B cell (primary cell): ENCODE data around the gene ZFR. TPM values are rescaled to one million over a fixed set of nuclear protein-coding genes. Genes with fewer than 3 reads are reported as not detected.

Experiments
- ATAC-seq: fragments of 200-7000 bp; cut with Tn5 transposase; one replicate; pipeline ENCODE4 v1.10.0; 2021; ENCODE audit warnings: low read depth, mild to moderate bottlenecking, moderate number of reproducible peaks, moderate library complexity
- CTCF ChIA-PET: fragments of 350-600 bp; sonication (Branson Sonifier 250); formaldehyde crosslinking; loops from one replicate; lab custom pipeline; 2021; ENCODE audit warnings: antibody characterized with exemption, inconsistent platforms; lab: Charles Lee
- POLR2A ChIA-PET: fragments of 350-600 bp; sonication (Branson Sonifier 250); formaldehyde crosslinking; loops from one replicate; lab custom pipeline; 2021; ENCODE audit warnings: antibody characterized with exemption; lab: Charles Lee
- DNase-seq: peaks from one replicate; pipeline ENCODE4 v3.0.0; 2013
- H2AFZ ChIP-seq: 2 replicates; pipeline ENCODE4 v1.6.1; 2012; ENCODE audit warnings: mild to moderate bottlenecking, low read depth, low read length; ENCODE audit not compliant: insufficient read depth, poor library complexity, severe bottlenecking
- H3K27ac ChIP-seq, 2 donors: 1 replicate in 1 of 2; 2 replicates in 1 of 2; pipeline ENCODE4 v1.5.1; 2012 to 2013; ENCODE audit warnings: low read length in 2 of 2, mild to moderate bottlenecking in 2 of 2, moderate library complexity in 1 of 2
- H3K27me3 ChIP-seq, 4 experiments: fragments of 200-600 bp in 1 of 4; sonication (generic) in 1 of 4; replicated peaks in 1 of 4; 1 replicate in 2 of 4; 2 replicates in 2 of 4; pipeline versions ENCODE4 v1.6.1 to v1.7.0; 2013 to 2016; ENCODE audit warnings: low read length in 3 of 4, mild to moderate bottlenecking in 2 of 4, mixed read lengths in 1 of 4, moderate library complexity in 1 of 4; ENCODE audit not compliant: insufficient read depth in 4 of 4, control insufficient read depth in 3 of 4; ENCODE audit errors: control extremely low read depth in 1 of 4
- H3K36me3 ChIP-seq, 2 experiments: replicated peaks in 1 of 2; 1 replicate in 1 of 2; 2 replicates in 1 of 2; pipeline versions ENCODE4 v1.6.1 to v1.7.1; 2013; ENCODE audit warnings: low read length in 1 of 2; ENCODE audit not compliant: insufficient read depth in 2 of 2, control insufficient read depth in 1 of 2; ENCODE audit errors: control extremely low read depth in 1 of 2, extremely low read depth in 1 of 2
- H3K4me1 ChIP-seq, 2 donors: fragments of 200-600 bp in 1 of 2; sonication (generic) in 1 of 2; 1 replicate in 1 of 2; 2 replicates in 1 of 2; pipeline versions ENCODE4 v1.5.1 to v1.6.1; 2013 to 2017; ENCODE audit warnings: low read length in 2 of 2; ENCODE audit not compliant: control insufficient read depth in 2 of 2, insufficient read depth in 2 of 2
- H3K4me2 ChIP-seq: replicated peaks from 2 replicates; pipeline ENCODE3; 2012; ENCODE audit warnings: mild to moderate bottlenecking, low read depth, low read length; ENCODE audit not compliant: poor library complexity, severe bottlenecking
- H3K4me3 ChIP-seq, 5 experiments: fragments of 200-600 bp in 1 of 5; sonication (generic) in 1 of 5; 1 replicate in 3 of 5; 2 replicates in 2 of 5; pipeline versions ENCODE4 v1.5.1 to v1.7.0; 2011 to 2016; ENCODE audit warnings: low read length in 4 of 5, mild to moderate bottlenecking in 4 of 5, low read depth in 2 of 5, control low read depth in 1 of 5, moderate library complexity in 1 of 5; ENCODE audit not compliant: insufficient read depth in 1 of 5; ENCODE audit errors: control extremely low read depth in 1 of 5, extremely low read depth in 1 of 5
- H3K79me2 ChIP-seq: fragments of 200-600 bp; sonication (generic); one replicate; pipeline ENCODE4 v1.6.0; 2016; ENCODE audit warnings: low read length; ENCODE audit not compliant: control insufficient read depth, insufficient read depth
- H3K9ac ChIP-seq: fragments of 200-600 bp; sonication (generic); 2 replicates; pipeline ENCODE4 v1.6.1; 2017; ENCODE audit warnings: mild to moderate bottlenecking, low read length, moderate library complexity
- H3K9me3 ChIP-seq, 3 donors: one replicate each; pipeline versions ENCODE4 v1.6.1 to v1.7.1; 2013; ENCODE audit warnings: low read length in 2 of 3; ENCODE audit not compliant: control insufficient read depth in 2 of 3, insufficient read depth in 1 of 3; ENCODE audit errors: control extremely low read depth in 1 of 3
- H4K20me1 ChIP-seq: 2 replicates; pipeline ENCODE4 v1.6.0; 2012; ENCODE audit warnings: mild to moderate bottlenecking, low read length; ENCODE audit not compliant: insufficient read depth, control insufficient read depth, poor library complexity, severe bottlenecking
- H3K27ac Mint-ChIP-seq: one replicate; pipeline ENCODE4 v1.8.0; 2021; ENCODE audit warnings: mixed read lengths
- H3K27me3 Mint-ChIP-seq: one replicate; pipeline ENCODE4 v1.8.0; 2021; ENCODE audit warnings: mixed read lengths
- H3K4me1 Mint-ChIP-seq: one replicate; pipeline ENCODE4 v1.8.0; 2021; ENCODE audit warnings: mixed read lengths
- H3K4me3 Mint-ChIP-seq: one replicate; pipeline ENCODE4 v1.8.0; 2021; ENCODE audit warnings: mixed read lengths
- H3K9me3 Mint-ChIP-seq: one replicate; pipeline ENCODE4 v1.8.0; 2022; ENCODE audit warnings: mixed read lengths; ENCODE audit not compliant: insufficient read depth
- EZH2 ChIP-seq: IDR thresholded peaks from 2 replicates; pipeline ENCODE4 v1.6.1; 2012; ENCODE audit warnings: borderline replicate concordance, low read depth, mild to moderate bottlenecking, moderate library complexity, low read length; ENCODE audit not compliant: insufficient read depth, poor library complexity, severe bottlenecking
- WGBS: methylation state at CpG from one replicate; pipeline ENCODE4 v1.1.5; 2013; ENCODE audit warnings: missing lambda C conversion rate; ENCODE audit not compliant: insufficient coverage; 5-methylcytosine and 5-hydroxymethylcytosine counted together
- intact Hi-C: fragments of 100-400 bp; cut with micrococcal nuclease; formaldehyde crosslinking; loops from one replicate; pipeline ENCODE4 v1.10.0; 2022
- polyA plus RNA-seq: library from polyadenylated mRNA; depleted of rRNA; stranded (reverse); fragments of >200 nt; gene quantifications from 2 replicates; pipeline ENCODE4 v1.2.3, GENCODE V29; 2012
- total RNA-seq, 2 donors: library from RNA; stranded (reverse); fragments of 120-200 nt in 1 of 2; gene quantifications; 1 replicate in 1 of 2; 2 replicates in 1 of 2; pipeline versions ENCODE4 v1.2.3 to v1.2.4, GENCODE V29; 2013 to 2022
- TF ChIP-seq, protein P1 (sequence below): fragments of 200-600 bp; IDR thresholded peaks from one replicate; pipeline ENCODE4 v1.8.0; 2022; ENCODE audit warnings: antibody characterized with exemption, mild to moderate bottlenecking

ZFR gene
- total and polyA plus RNA-seq, 2 donors (not counting 1 experiment from before 2014, with no cell fraction given) = 31.4 to 69.0 TPM

DNA sequence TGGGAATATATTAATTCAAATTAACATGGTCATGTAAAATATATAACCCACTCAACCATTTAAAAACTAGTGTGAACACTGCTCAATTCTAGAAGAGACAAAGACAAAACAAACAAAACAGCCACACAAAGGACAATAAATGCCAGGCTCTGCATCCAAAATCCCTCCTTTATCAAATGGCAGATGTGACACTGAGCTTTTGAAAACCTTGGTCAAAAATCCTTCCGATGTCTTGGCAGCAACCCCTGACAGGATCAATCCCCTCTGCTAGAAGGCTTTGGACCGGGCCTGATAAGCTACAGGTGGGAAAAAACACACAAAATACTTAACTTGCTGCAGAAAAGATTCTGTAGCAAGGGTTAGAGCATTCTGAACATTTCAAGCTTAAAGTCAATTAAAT, 61.5 kb downstream of the ZFR start:
- intact Hi-C loops = no loop called here
- Histone ChIP-seq H3K9me3 (no peaks in the 10 kb centered on the region), H3K27ac (no peak overlapping the region), H3K4me1 (no peaks in the 10 kb centered on the region), H3K27me3 (no peaks in the 10 kb centered on the region), H3K4me3 (no peak overlapping the region), H3K36me3 (peaks cover 14 to 80% of the 10 kb centered on the region in 2 experiments), H2AFZ (no peak overlapping the region), H3K79me2 (no peaks in the 10 kb centered on the region), H4K20me1 (peaks cover 8% of the 10 kb centered on the region), H3K4me2 (no peak overlapping the region), H3K9ac (no peak overlapping the region)
- DNase-seq (no peak), ATAC-seq (no peak)
- no peak overlapping the region for H3K4me3 Mint-ChIP-seq
- WGBS = 100% methylated on average over 1 of the region's 2 CpGs
- POLR2A ChIA-PET = no interaction called here
- CTCF ChIA-PET = interaction anchor here (0.5 to 1.4 kb wide), 3 partner anchors 150 to 230 kb away, joined by 3 to 5 read pairs (median 3); no protein-coding TSS in a partner anchor
- H3K9me3 Mint-ChIP-seq = no peaks in the 10 kb centered on the region
- H3K4me1 Mint-ChIP-seq = no peaks in the 10 kb centered on the region
- no peaks in the 10 kb centered on the region for H3K27me3 Mint-ChIP-seq
- TF ChIP-seq, protein P1, sequence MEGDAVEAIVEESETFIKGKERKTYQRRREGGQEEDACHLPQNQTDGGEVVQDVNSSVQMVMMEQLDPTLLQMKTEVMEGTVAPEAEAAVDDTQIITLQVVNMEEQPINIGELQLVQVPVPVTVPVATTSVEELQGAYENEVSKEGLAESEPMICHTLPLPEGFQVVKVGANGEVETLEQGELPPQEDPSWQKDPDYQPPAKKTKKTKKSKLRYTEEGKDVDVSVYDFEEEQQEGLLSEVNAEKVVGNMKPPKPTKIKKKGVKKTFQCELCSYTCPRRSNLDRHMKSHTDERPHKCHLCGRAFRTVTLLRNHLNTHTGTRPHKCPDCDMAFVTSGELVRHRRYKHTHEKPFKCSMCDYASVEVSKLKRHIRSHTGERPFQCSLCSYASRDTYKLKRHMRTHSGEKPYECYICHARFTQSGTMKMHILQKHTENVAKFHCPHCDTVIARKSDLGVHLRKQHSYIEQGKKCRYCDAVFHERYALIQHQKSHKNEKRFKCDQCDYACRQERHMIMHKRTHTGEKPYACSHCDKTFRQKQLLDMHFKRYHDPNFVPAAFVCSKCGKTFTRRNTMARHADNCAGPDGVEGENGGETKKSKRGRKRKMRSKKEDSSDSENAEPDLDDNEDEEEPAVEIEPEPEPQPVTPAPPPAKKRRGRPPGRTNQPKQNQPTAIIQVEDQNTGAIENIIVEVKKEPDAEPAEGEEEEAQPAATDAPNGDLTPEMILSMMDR = no peak
- no peak for TF ChIP-seq EZH2
- H3K27ac Mint-ChIP-seq = no peak overlapping the region

DNA sequence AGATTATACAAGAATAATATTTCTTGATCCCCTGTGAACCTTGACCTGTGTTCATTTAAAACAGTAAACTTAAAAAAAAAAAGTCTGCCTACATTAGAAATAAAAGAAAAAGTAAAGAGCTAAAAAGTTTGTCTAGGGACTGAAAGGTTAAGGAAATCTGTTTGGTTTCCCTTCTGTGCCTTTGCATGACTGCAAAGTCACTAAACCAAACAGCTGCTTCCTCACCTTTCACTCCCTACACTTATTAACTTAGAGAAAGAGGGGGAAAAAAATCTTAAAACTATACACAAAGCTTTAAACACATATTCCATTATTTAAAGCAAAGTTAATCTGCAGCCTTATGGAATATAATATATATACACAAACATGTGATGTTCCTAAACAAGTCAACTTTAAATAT, 65.1 kb downstream of the ZFR start:
- Mint-ChIP-seq H3K4me3 (no peak overlapping the region), H3K27me3 (no peaks in the 10 kb centered on the region), H3K9me3 (no peaks in the 10 kb centered on the region), H3K4me1 (no peaks in the 10 kb centered on the region), H3K27ac (no peak overlapping the region)
- H4K20me1 ChIP-seq = no peaks in the 10 kb centered on the region
- no peak overlapping the region for H3K4me3 ChIP-seq
- no peak overlapping the region for H3K9ac ChIP-seq
- no peaks in the 10 kb centered on the region for H3K27me3 ChIP-seq
- ATAC-seq (no peak), DNase-seq (no peak)
- peaks cover 9 to 62% of the 10 kb centered on the region in 2 experiments for H3K36me3 ChIP-seq
- POLR2A ChIA-PET = no interaction called here
- H3K79me2 ChIP-seq = no peaks in the 10 kb centered on the region
- intact Hi-C loops = no loop called here
- H2AFZ ChIP-seq = no peak overlapping the region
- CTCF ChIA-PET = interaction anchor here (1.0 to 1.3 kb wide), 3 partner anchors 146 to 211 kb away, joined by 3 to 6 read pairs (median 5); no protein-coding TSS in a partner anchor
- no peaks in the 10 kb centered on the region for H3K9me3 ChIP-seq
- H3K4me1 ChIP-seq = no peaks in the 10 kb centered on the region
- no peak overlapping the region for H3K27ac ChIP-seq
- no peak overlapping the region for H3K4me2 ChIP-seq
- no peak for TF ChIP-seq EZH2
- TF ChIP-seq, protein P1 = no peak
